ENCODE results near the gene NHSL1.

Gene NHSL1

GRCh38 chr6:138403801-138404665 lies 95.3 kb downstream of the NHSL1 start, which contains the start of gene HEBP2:
Gene HEBP2, plus strand, starts transcription at chr6:138404223. Its CDS starts 273 bp downstream, at chr6:138404496.
- H3K4me3 ChIP-seq (replicated peaks; ENCODE audit: low read depth, low read length): peak within 1 kb of the TSS; percentile 75
- TF ChIP-seq, protein P1, sequence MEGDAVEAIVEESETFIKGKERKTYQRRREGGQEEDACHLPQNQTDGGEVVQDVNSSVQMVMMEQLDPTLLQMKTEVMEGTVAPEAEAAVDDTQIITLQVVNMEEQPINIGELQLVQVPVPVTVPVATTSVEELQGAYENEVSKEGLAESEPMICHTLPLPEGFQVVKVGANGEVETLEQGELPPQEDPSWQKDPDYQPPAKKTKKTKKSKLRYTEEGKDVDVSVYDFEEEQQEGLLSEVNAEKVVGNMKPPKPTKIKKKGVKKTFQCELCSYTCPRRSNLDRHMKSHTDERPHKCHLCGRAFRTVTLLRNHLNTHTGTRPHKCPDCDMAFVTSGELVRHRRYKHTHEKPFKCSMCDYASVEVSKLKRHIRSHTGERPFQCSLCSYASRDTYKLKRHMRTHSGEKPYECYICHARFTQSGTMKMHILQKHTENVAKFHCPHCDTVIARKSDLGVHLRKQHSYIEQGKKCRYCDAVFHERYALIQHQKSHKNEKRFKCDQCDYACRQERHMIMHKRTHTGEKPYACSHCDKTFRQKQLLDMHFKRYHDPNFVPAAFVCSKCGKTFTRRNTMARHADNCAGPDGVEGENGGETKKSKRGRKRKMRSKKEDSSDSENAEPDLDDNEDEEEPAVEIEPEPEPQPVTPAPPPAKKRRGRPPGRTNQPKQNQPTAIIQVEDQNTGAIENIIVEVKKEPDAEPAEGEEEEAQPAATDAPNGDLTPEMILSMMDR (IDR thresholded peaks at IDR 0.05; ENCODE audit: low read depth, low read length, missing control alignments): peak; percentile 52
- DNase-seq (ENCODE audit: extremely low read depth, low read depth): peak; percentile 51

DNA sequence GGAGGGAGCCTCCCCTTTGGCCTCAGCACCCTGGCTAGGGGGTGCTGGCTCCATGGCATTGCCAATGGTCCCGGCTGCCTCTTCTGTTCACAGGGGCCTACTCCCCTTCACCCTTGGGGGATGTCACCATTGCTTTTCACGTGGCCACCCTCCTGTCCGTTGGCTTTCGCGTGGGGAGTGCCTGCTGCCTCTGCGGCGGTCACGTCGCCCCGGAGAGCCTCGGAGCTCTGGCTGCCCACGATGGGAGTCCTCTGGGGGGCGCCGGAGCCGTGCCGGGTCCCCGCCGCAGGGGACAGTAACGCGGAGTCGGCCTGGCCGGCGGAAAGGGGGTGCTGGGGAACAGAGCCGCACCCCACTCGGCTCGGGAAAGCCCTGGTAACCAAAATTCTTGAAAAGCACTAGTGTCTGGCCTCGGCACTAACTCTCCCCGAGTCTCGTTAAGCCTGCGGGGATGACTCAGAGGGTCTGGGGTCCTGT lies 95.9 kb downstream of the NHSL1 start:
- H3K4me3 ChIP-seq (replicated peaks; ENCODE audit: low read depth, low read length): peak overlapping the region; percentile 75
- TF ChIP-seq, protein P1 (IDR thresholded peaks at IDR 0.05; ENCODE audit: low read depth, low read length, missing control alignments): peak; percentile 12
- no peak for DNase-seq (ENCODE audit: extremely low read depth, low read depth)

DNA sequence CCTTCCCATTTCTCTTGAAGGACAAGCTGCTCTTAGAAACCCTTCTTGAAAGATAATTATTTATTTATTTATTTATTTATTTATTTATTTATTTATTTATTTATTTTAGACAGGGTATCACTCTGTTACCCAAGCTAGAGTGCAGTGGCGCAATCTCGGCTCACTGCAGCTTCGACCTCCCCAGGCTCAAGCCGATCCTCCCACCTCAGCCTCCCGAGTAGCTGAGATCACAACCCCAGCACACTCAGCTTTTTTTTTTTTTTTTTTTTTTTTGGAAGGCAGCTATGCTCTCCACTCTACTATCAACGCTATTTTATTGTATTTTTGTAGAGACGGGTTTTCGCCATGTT lies 96.5 kb downstream of the NHSL1 start:
- TF ChIP-seq, protein P1 (IDR thresholded peaks at IDR 0.05; ENCODE audit: low read depth, low read length, missing control alignments): no peak
- DNase-seq (ENCODE audit: extremely low read depth, low read depth): no peak
- H3K4me3 ChIP-seq (replicated peaks; ENCODE audit: low read depth, low read length): peak overlapping the region; percentile 75

DNA sequence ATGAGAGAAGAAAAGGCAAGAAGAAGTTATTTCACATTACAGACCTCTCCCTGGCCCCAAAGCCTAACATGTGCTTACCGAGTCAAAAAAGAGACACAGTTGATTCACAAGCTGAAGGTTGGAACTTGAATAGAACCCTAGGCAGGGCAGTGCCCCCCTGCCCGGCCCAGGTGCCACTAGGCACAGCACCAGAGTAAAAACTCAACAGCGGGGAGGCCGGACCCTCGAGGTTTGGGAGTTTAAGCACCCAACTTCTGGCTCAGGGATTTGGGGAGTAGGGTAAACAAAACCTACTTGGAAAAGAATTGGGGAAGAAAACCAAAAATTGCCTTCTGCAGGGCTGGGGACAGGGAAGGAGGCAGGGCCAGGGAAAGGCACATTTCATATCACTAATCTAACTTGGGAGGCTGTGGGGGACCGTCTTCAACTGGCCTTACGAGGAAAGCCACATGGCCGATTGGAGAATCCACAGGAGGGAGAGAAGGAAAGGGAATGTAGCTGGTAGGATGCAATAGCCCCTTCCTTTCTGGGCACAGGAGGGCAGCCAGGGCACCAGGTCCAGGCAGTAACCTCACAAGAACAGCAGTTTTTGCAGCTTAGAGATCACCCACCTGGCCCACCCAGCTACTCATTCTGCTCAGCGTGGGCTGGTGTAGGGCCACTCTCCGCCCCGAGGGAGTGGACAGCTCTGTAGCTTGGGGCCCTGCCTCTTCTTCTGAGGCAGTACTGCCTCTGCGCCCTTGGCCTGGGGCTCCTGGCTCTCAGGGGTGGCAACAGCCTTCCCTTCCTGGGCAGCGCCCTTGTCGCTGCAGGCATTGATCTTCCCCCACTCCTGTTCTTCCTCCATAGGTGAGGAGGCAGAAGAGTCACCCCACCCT lies 97.1 kb downstream of the NHSL1 start:
- H3K4me3 ChIP-seq (replicated peaks; ENCODE audit: low read depth, low read length): no peak overlapping the region
- DNase-seq (ENCODE audit: extremely low read depth, low read depth): no peak
- TF ChIP-seq, protein P1 (IDR thresholded peaks at IDR 0.05; ENCODE audit: low read depth, low read length, missing control alignments): no peak

DNA sequence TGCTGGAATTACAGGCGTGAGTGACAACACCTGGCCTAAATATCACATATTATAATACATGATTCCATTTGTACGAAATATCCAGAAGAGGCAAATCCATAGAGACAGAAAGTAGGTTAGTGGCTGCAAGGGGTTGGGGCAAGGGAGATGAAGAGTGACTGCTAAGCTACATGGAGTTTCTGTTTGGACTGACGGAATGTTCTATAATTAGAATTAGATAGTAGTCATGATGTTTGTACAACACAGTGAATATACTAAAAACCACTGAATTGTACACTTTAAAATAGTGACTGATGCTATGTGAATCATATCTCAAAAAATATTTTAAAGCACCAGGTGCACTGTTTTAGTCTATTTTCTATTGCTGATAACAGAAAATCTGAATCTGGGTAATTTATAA lies 99.0 kb downstream of the NHSL1 start:
- TF ChIP-seq, protein P1 (IDR thresholded peaks at IDR 0.05; ENCODE audit: low read depth, low read length, missing control alignments): no peak

DNA sequence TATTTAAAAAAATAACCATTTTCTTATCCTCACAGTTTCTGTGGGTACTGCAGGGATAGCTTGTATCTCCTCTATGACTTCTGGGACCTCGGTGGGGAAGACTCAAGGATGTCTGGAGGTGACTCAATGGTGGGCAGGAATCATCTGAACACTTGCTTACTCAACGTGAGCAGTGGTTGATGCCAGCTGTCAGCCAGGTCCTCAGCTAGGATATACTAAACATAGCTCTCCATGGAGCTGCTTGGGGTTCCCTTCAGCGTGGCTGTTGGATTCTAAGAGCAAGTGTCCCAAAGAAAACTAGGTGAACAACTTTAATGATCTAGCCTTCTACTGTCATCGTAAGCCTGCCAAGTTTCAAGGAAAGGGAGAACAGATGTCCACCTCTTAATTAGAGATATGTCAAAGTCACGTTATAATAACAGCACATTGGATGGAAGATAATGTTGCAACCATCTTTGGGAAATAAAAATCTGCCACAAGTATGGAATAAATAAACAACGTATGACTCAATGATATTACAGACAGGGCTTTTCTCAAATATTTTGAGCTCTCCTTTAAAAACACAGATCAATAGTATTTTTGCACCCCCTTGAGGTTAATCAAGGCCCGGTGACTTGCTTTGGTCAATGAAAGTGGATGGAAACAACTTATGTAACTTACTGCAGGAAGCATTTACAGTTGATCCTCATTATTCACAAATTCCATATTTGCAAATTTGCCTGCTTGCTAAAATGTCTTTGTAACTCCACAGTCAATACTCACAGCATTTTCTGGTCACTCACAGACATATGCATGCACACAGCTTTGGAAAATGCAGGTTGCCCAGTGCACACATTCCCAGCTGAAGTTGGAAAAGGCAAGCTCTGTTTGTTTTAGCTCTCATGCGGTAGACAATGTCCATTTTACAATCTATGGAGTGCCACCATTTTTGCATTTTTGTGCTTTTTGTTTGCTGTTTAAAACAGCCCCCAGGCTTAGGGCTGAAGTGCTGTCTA lies 101.9 kb downstream of the NHSL1 start:
- no peak for DNase-seq (ENCODE audit: extremely low read depth, low read depth)
- TF ChIP-seq, protein P1 (IDR thresholded peaks at IDR 0.05; ENCODE audit: low read depth, low read length, missing control alignments): no peak
- H3K4me3 ChIP-seq (replicated peaks; ENCODE audit: low read depth, low read length): no peak overlapping the region

More for the DNA sequence above, 99.0 kb downstream of the NHSL1 start:
- no peak overlapping the region for H3K4me3 ChIP-seq (replicated peaks; ENCODE audit: low read depth, low read length)
- DNase-seq (ENCODE audit: extremely low read depth, low read depth): no peak
